IPS-20b (cell line): ENCODE measurements around the gene CEP131.

Experiments used
- H3K27ac ChIP-seq: one replicate; pipeline ENCODE4 v1.5.1; 2013; ENCODE audit warnings: low read length
- H3K27me3 ChIP-seq: 2 replicates; pipeline ENCODE4 v1.6.1; 2013; ENCODE audit warnings: mild to moderate bottlenecking, low read length, inconsistent platforms; ENCODE audit not compliant: insufficient read depth
- H3K36me3 ChIP-seq: 2 replicates; pipeline ENCODE4 v1.6.1; 2013; ENCODE audit warnings: low read depth, mild to moderate bottlenecking, inconsistent platforms, low read length, moderate library complexity; ENCODE audit not compliant: insufficient read depth
- H3K4me1 ChIP-seq: 2 replicates; pipeline ENCODE4 v1.6.1; 2013; ENCODE audit warnings: mild to moderate bottlenecking, control low read depth, inconsistent platforms, low read length, moderate library complexity; ENCODE audit not compliant: insufficient read depth
- H3K4me3 ChIP-seq: 2 replicates; pipeline ENCODE4 v1.5.1; 2013; ENCODE audit warnings: mild to moderate bottlenecking, low read length, inconsistent platforms
- H3K9ac ChIP-seq: 2 replicates; pipeline ENCODE4 v1.6.1; 2013; ENCODE audit warnings: low read depth, mild to moderate bottlenecking, inconsistent platforms, low read length, moderate library complexity
- H3K9me3 ChIP-seq: 2 replicates; pipeline ENCODE4 v1.6.1; 2013; ENCODE audit warnings: mild to moderate bottlenecking, low read depth, low read length, inconsistent platforms; ENCODE audit not compliant: insufficient read depth

The CEP131 gene

GRCh38 chr17:81200695-81201580 lies 21.8 kb downstream of the CEP131 start:
- Histone ChIP-seq H3K9me3 (no peaks in the 10 kb centered on the region), H3K9ac (no peak overlapping the region), H3K27me3 (no peaks in the 10 kb centered on the region), H3K4me1 (no peaks in the 10 kb centered on the region), H3K36me3 (peaks cover 11% of the 10 kb centered on the region; the same call in 1 of the 2 replicates), H3K4me3 (no peak overlapping the region), H3K27ac (no peak overlapping the region)

- Histone ChIP-seq H3K4me3 (no peak overlapping the region), H3K9ac (no peak overlapping the region), H3K36me3 (peaks cover 11% of the 10 kb centered on the region; the same call in 1 of the 2 replicates), H3K4me1 (no peaks in the 10 kb centered on the region), H3K27ac (no peak overlapping the region), H3K27me3 (no peaks in the 10 kb centered on the region), H3K9me3 (no peaks in the 10 kb centered on the region)
These were observed 22.6 kb downstream of the CEP131 start for GRCh38 chr17:81200201-81200600.

- Histone ChIP-seq H3K36me3 (peaks cover 11% of the 10 kb centered on the region; the same call in 1 of the 2 replicates), H3K4me1 (no peaks in the 10 kb centered on the region), H3K27ac (no peak overlapping the region), H3K9me3 (no peaks in the 10 kb centered on the region), H3K27me3 (no peaks in the 10 kb centered on the region), H3K9ac (no peak overlapping the region), H3K4me3 (no peak overlapping the region)
These were observed 23.3 kb downstream of the CEP131 start for GRCh38 chr17:81199482-81199830.

DNA sequence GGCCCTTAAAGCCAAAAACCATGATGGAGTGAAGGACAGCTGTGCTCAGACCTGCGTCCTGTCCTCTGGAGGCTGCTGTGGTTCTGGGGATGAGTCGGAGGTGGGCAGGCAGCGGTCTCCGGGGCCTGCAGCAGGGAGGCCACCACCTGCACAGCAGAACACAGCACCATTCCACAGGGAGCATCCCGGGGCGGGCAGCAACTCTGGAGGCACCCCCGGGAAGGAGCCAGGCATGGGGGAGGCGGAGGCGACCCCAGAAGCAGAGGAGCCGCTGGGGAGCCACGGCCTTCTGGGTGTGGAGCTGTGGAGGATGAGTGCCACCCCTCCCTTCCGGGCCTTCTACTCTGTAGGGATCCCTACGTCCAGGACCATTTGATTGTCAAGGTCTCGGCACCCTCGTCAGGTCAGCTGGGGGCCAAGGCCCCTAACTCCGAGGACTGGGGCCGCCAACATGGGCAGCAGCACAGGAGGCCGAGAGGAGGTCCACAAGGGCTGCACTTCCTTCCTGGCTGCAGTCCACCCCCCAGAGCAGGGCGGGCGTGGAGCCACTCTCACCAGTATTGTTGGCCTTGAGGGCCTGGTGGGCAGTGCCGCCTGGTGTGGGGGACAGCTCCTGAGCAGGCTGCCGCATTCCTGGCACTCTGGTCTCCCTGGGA lies 23.8 kb downstream of the CEP131 start:
- Histone ChIP-seq H3K36me3 (peaks cover 11% of the 10 kb centered on the region; the same call in 1 of the 2 replicates), H3K27ac (no peak overlapping the region), H3K4me3 (no peak overlapping the region), H3K27me3 (no peaks in the 10 kb centered on the region), H3K9ac (no peak overlapping the region), H3K4me1 (no peaks in the 10 kb centered on the region), H3K9me3 (no peaks in the 10 kb centered on the region)

GRCh38 chr17:81197831-81198490 lies 24.8 kb downstream of the CEP131 start:
- H3K9ac ChIP-seq, result no peak overlapping the region
- peaks cover 16% of the 10 kb centered on the region for H3K36me3 ChIP-seq
- no peak overlapping the region for H3K4me3 ChIP-seq

DNA sequence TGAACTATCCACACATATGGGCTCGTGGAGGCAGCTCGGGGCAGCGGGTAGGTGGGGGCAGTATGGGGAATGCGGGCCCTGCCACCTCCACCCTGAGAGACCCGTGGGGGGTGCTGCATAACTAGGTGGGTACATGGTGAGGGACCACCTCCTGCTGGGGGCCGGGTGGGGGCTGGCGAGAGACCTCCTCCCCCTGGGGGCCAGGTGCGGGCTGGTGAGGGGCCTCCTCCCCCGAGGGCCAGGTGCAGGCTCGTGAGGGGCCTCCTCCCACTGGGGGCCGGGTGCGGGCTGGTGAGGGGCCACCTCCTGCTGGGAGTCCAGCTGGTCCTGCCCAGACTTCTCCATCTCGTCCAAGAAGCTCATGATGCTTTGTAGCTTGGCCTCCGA lies 25.4 kb downstream of the CEP131 start:
- H3K36me3 ChIP-seq, result peaks cover 16% of the 10 kb centered on the region

More at GRCh38 chr17:81197831-81198490, 24.8 kb downstream of the CEP131 start:
- H3K27me3 ChIP-seq, result no peaks in the 10 kb centered on the region
- no peak overlapping the region for H3K27ac ChIP-seq
- no peaks in the 10 kb centered on the region for H3K4me1 ChIP-seq
- H3K9me3 ChIP-seq, result no peaks in the 10 kb centered on the region

GRCh38 chr17:81196505-81197408 lies 26.0 kb downstream of the CEP131 start:
- Histone ChIP-seq H3K27ac (no peak overlapping the region), H3K4me1 (no peaks in the 10 kb centered on the region), H3K36me3 (peaks cover 16% of the 10 kb centered on the region), H3K9ac (no peak overlapping the region), H3K9me3 (no peaks in the 10 kb centered on the region), H3K4me3 (no peak overlapping the region), H3K27me3 (no peaks in the 10 kb centered on the region)

More for the DNA sequence above, 25.4 kb downstream of the CEP131 start:
- Histone ChIP-seq H3K4me1 (no peaks in the 10 kb centered on the region), H3K27me3 (no peaks in the 10 kb centered on the region), H3K9me3 (no peaks in the 10 kb centered on the region), H3K4me3 (no peak overlapping the region), H3K9ac (no peak overlapping the region), H3K27ac (no peak overlapping the region)

DNA sequence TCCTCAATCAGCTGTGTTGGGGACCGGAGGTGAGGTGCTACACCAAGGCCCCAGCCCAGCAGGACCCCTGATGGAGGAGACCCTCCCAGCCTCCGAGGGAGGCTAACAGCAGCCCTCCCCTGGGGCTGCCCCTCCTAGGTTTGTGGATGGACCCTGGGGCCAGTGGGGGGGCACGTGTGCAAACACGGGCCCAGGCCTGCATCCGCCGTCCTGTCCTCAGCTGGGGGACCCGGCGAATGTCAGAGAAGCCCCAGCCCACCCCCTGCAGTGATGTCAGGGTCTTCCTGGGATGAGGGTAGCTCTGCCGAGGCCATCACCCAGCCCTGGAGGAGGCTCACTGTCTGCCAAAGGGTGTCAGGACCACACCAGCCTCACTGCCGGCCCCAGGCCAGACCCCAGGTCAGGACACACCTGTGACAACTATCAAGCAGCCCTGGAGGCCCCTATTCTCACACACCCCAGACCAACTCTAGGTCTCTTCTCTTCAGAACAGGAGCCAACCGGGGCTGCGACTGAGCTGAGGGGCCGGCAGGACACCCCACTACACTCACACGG lies 26.7 kb downstream of the CEP131 start:
- Histone ChIP-seq H3K27ac (no peak overlapping the region), H3K9ac (no peak overlapping the region), H3K4me3 (no peak overlapping the region), H3K36me3 (peaks cover 12% of the 10 kb centered on the region), H3K9me3 (no peaks in the 10 kb centered on the region), H3K4me1 (no peaks in the 10 kb centered on the region), H3K27me3 (no peaks in the 10 kb centered on the region)

DNA sequence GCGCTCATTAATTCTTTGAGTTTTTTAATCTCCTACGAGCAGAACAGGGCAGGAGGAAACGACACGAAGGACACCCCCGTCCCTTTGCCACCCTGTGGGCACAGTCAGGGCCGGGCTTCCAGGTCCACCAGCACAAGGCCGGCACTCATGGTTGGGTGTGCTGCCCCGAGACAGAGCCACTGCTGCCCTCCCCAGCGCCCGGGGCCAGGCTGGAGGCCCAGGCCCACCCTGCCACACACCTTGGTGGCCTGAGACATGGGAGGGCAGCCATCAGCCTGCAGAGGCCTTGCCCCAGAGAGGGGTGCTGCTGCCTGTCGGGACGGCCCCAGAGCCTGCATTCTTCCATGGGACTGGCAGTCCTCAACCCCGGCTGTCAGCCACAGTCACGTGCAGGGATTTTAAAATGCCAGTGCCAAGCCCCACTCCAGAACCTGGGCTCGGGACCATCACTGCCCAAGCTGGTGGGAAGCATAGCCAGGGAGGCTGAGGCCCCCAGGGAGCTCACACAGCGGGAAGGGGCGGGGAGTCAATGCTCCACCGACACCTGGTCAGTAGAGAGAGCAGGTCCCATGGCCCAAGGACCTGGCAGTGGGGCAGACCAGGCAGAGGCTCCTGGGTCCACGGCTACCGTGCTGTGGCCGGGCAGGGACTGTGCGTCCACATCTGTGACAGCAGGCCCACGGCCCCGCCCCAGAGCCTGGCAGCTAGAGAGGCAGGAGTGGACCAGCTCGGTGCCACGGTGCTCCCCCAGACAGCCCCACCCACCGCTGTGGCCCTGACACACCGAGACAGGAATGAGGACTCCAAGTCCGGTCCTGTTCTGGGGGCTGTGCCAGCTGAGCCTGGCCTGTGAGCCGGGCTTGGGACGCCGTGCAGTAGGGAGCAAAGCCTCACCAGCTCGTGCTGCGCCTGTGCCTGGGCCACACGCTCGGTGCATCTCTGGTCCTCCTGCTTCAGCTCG lies 27.5 kb downstream of the CEP131 start:
- peaks cover 12% of the 10 kb centered on the region for H3K36me3 ChIP-seq

GRCh38 chr17:81194225-81194760 lies 28.5 kb downstream of the CEP131 start:
- Histone ChIP-seq H3K36me3 (peaks cover 16% of the 10 kb centered on the region), H3K9ac (no peak overlapping the region), H3K27me3 (no peaks in the 10 kb centered on the region), H3K4me1 (no peaks in the 10 kb centered on the region), H3K27ac (no peak overlapping the region), H3K9me3 (no peaks in the 10 kb centered on the region), H3K4me3 (no peak overlapping the region)

More for the DNA sequence above, 27.5 kb downstream of the CEP131 start:
- Histone ChIP-seq H3K4me3 (no peak overlapping the region), H3K27me3 (no peaks in the 10 kb centered on the region), H3K27ac (no peak overlapping the region), H3K9ac (no peak overlapping the region), H3K4me1 (no peaks in the 10 kb centered on the region), H3K9me3 (no peaks in the 10 kb centered on the region)
